Inflammatory macrophage treated with lipopolysaccharide for 1 hour (primary cell): Measurements from ENCODE around the gene SLA2.
A peak's percentile ranks its signal among the peaks of the same experiment; 100 is the strongest.
"Not testable (repeated sequence)": the region's sequence is repeated elsewhere in the genome, so short reads cannot be mapped to it uniquely, and the experiment has no call there.

ENCODE experiments used
- DNase-seq, 2 donors: peaks; one replicate each; pipeline ENCODE4 v3.0.0-alpha.2; 2020 to 2022

Gene SLA2

GRCh38 chr20:36644706-36645095 lies 1.3 kb downstream of the SLA2 start:
- DNase-seq: no peak

GRCh38 chr20:36644032-36644705 lies 1.8 kb downstream of the SLA2 start:
- no peak for DNase-seq

- peak; percentile 16 to 24 for DNase-seq
These were observed 3.9 kb downstream of the SLA2 start for GRCh38 chr20:36642136-36642535.

GRCh38 chr20:36641506-36641843 lies 4.5 kb downstream of the SLA2 start:
- DNase-seq: no peak

GRCh38 chr20:36638876-36639400 lies 7.1 kb downstream of the SLA2 start:
- not testable (repeated sequence) for DNase-seq

- no peak for DNase-seq
These were observed 11.7 kb downstream of the SLA2 start for GRCh38 chr20:36634342-36634741.

- DNase-seq: no peak
These were observed 12.7 kb downstream of the SLA2 start for GRCh38 chr20:36633285-36633772.

GRCh38 chr20:36632487-36633284 lies 13.3 kb downstream of the SLA2 start:
- DNase-seq: no peak

- no peak for DNase-seq
These were observed 13.9 kb downstream of the SLA2 start for GRCh38 chr20:36632147-36632486.

GRCh38 chr20:36631646-36632045 lies 14.3 kb downstream of the SLA2 start:
- DNase-seq: peak; percentile 44 to 53

GRCh38 chr20:36629719-36630681 lies 16.0 kb downstream of the SLA2 start:
- DNase-seq: no peak

- no peak for DNase-seq
These were observed 17.9 kb downstream of the SLA2 start for GRCh38 chr20:36628076-36628475.

- no peak for DNase-seq
These were observed 21.1 kb downstream of the SLA2 start for GRCh38 chr20:36624944-36625324.

- DNase-seq: no peak
These were observed 21.7 kb downstream of the SLA2 start for GRCh38 chr20:36624068-36624943.

- DNase-seq: no peak
These were observed 22.6 kb downstream of the SLA2 start for GRCh38 chr20:36623444-36623843.

- no peak for DNase-seq
These were observed 25.1 kb downstream of the SLA2 start for GRCh38 chr20:36620917-36621316.

- DNase-seq: no peak
These were observed 31.0 kb downstream of the SLA2 start for GRCh38 chr20:36614781-36615557.

- DNase-seq: no peak
These were observed 32.0 kb downstream of the SLA2 start for GRCh38 chr20:36613974-36614373.

- DNase-seq: no peak
These were observed 34.4 kb downstream of the SLA2 start for GRCh38 chr20:36611625-36612024.

GRCh38 chr20:36608388-36608728 lies 37.6 kb downstream of the SLA2 start:
- DNase-seq: not testable (repeated sequence)
